IMR-90 (cell line): ENCODE results near the gene MRC2. TPM values are rescaled to one million over a fixed set of nuclear protein-coding genes. Genes with fewer than 3 reads are reported as not detected.

Experiments used
- ATAC-seq: fragments of 200-7000 bp; cut with Tn5 transposase; 2 replicates; pipeline ENCODE4 v1.9.1; 2020; ENCODE audit warnings: low read depth, mild to moderate bottlenecking, moderate library complexity
- BruUV-seq: library from RNA; stranded (reverse); fragments of 400-500 nt; replicated peaks from 2 replicates; lab custom pipeline; 2021; lab: Mats Ljungman, UMichigan
- CTCF ChIA-PET: fragments of 300-600 bp; formaldehyde crosslinking; extraction: SDS; loops from one replicate; lab custom pipeline; 2021; ENCODE audit warnings: antibody characterized with exemption; lab: Yijun Ruan, JAX
- POLR2A ChIA-PET: fragments of 300-600 bp; sonication (Branson Sonifier 250); formaldehyde crosslinking; loops from one replicate; lab custom pipeline; 2022; ENCODE audit warnings: antibody characterized with exemption; ENCODE audit not compliant: unreplicated experiment; lab: Charles Lee
- DNase-seq: peaks from one replicate; pipeline ENCODE4 v3.0.0; 2013
- H2AFZ ChIP-seq: replicated peaks from 2 replicates; pipeline ENCODE3; 2013; ENCODE audit warnings: low read length, mild to moderate bottlenecking; ENCODE audit not compliant: poor library complexity
- H2AK5ac ChIP-seq: 2 replicates; pipeline ENCODE4 v1.6.1; 2013; ENCODE audit warnings: low read depth, low read length, inconsistent platforms
- H2AK9ac ChIP-seq: replicated peaks from 2 replicates; pipeline ENCODE3; 2013; ENCODE audit warnings: mild to moderate bottlenecking, low read depth, low read length, moderate library complexity; ENCODE audit not compliant: poor library complexity
- H2BK120ac ChIP-seq: 2 replicates; pipeline ENCODE4 v1.6.1; 2013; ENCODE audit warnings: low read depth, low read length, inconsistent platforms
- H2BK15ac ChIP-seq: 3 replicates; pipeline ENCODE4 v1.6.1; 2013; ENCODE audit warnings: low read depth, low read length, inconsistent platforms
- H2BK20ac ChIP-seq: 2 replicates; pipeline ENCODE4 v1.6.1; 2013; ENCODE audit warnings: low read depth, mild to moderate bottlenecking, inconsistent platforms, low read length, moderate library complexity
- H2BK5ac ChIP-seq: 2 replicates; pipeline ENCODE4 v1.6.1; 2013; ENCODE audit warnings: mild to moderate bottlenecking, low read depth, low read length, inconsistent platforms; ENCODE audit not compliant: poor library complexity, severe bottlenecking
- H3K14ac ChIP-seq: replicated peaks from 2 replicates; pipeline ENCODE4 v1.6.1; 2013; ENCODE audit warnings: low read depth, low read length, inconsistent platforms
- H3K18ac ChIP-seq: 2 replicates; pipeline ENCODE4 v1.6.1; 2013; ENCODE audit warnings: low read depth, low read length, control low read depth
- H3K23ac ChIP-seq: 2 replicates; pipeline ENCODE4 v1.6.1; 2013; ENCODE audit warnings: low read depth, low read length, inconsistent platforms
- H3K27ac ChIP-seq: 2 replicates; pipeline ENCODE4 v1.5.1; 2013; ENCODE audit warnings: mild to moderate bottlenecking, control low read depth, low read length; ENCODE audit not compliant: insufficient read depth
- H3K27me3 ChIP-seq: 2 replicates; pipeline ENCODE4 v1.6.1; 2013; ENCODE audit warnings: low read length; ENCODE audit not compliant: control insufficient read depth, insufficient read depth
- H3K36me3 ChIP-seq: 2 replicates; pipeline ENCODE4 v1.6.1; 2013; ENCODE audit warnings: low read length, mixed read lengths; ENCODE audit not compliant: control insufficient read depth, insufficient read depth
- H3K4ac ChIP-seq: 2 replicates; pipeline ENCODE4 v1.6.1; 2013; ENCODE audit warnings: low read depth, low read length, inconsistent platforms
- H3K4me1 ChIP-seq: 2 replicates; pipeline ENCODE4 v1.6.1; 2013; ENCODE audit warnings: low read length, mixed read lengths; ENCODE audit not compliant: control insufficient read depth, insufficient read depth
- H3K4me2 ChIP-seq: 2 replicates; pipeline ENCODE4 v1.6.1; 2013; ENCODE audit warnings: low read depth, mild to moderate bottlenecking, control low read depth, low read length, moderate library complexity
- H3K4me3 ChIP-seq: 2 replicates; pipeline ENCODE4 v1.5.1; 2013; ENCODE audit warnings: low read depth, mild to moderate bottlenecking, control low read depth, low read length, moderate library complexity; ENCODE audit not compliant: insufficient read depth
- H3K56ac ChIP-seq: 2 replicates; pipeline ENCODE4 v1.6.1; 2013; ENCODE audit warnings: low read length, inconsistent platforms; ENCODE audit not compliant: insufficient read depth; ENCODE audit errors: extremely low read depth
- H3K79me1 ChIP-seq, 2 experiments: 2 replicates each; pipeline ENCODE4 v1.6.1; 2013; ENCODE audit warnings: low read length in 2 of 2, inconsistent platforms in 1 of 2, low read depth in 1 of 2
- H3K9ac ChIP-seq: 2 replicates; pipeline ENCODE4 v1.6.1; 2013; ENCODE audit warnings: low read depth, low read length, control low read depth
- H3K9me1 ChIP-seq: 2 replicates; pipeline ENCODE4 v1.6.1; 2013; ENCODE audit warnings: low read length, inconsistent platforms; ENCODE audit not compliant: insufficient read depth
- H3K9me3 ChIP-seq: 2 replicates; pipeline ENCODE4 v1.6.1; 2013; ENCODE audit warnings: low read length; ENCODE audit not compliant: control insufficient read depth, insufficient read depth
- H4K20me1 ChIP-seq: 2 replicates; pipeline ENCODE4 v1.6.1; 2013; ENCODE audit warnings: low read length, inconsistent platforms; ENCODE audit not compliant: insufficient read depth
- H4K5ac ChIP-seq: 2 replicates; pipeline ENCODE4 v1.6.1; 2013; ENCODE audit warnings: mild to moderate bottlenecking, low read depth, low read length, control low read depth
- H4K8ac ChIP-seq, 2 experiments: 2 replicates each; pipeline ENCODE4 v1.6.1; 2013; ENCODE audit warnings: low read depth in 2 of 2, low read length in 2 of 2, control low read depth in 1 of 2, inconsistent platforms in 1 of 2
- H4K91ac ChIP-seq: 2 replicates; pipeline ENCODE4 v1.6.1; 2013; ENCODE audit warnings: low read depth, low read length, inconsistent platforms; ENCODE audit not compliant: insufficient read depth
- BHLHE40 ChIP-seq: fragments of 150-350 bp; IDR thresholded peaks from 2 replicates; pipeline ENCODE4 v1.6.1; 2016; ENCODE audit warnings: mild to moderate bottlenecking, low read depth, low read length
- CEBPB ChIP-seq: IDR thresholded peaks from 2 replicates; pipeline ENCODE4 v1.6.1; 2012; ENCODE audit warnings: low read depth, low read length, improper control_type of control experiment
- CHD1 ChIP-seq: IDR thresholded peaks from 2 replicates; pipeline ENCODE4 v1.6.1; 2012; ENCODE audit warnings: low read depth, low read length, improper control_type of control experiment
- FOS ChIP-seq: fragments of 150-350 bp; IDR thresholded peaks from 2 replicates; pipeline ENCODE4 v1.6.1; 2016; ENCODE audit warnings: low read depth, low read length
- MAFK ChIP-seq: IDR thresholded peaks from 2 replicates; pipeline ENCODE4 v1.6.1; 2012; ENCODE audit warnings: low read depth, low read length, improper control_type of control experiment
- MAZ ChIP-seq: IDR thresholded peaks from 2 replicates; pipeline ENCODE4 v1.6.1; 2012; ENCODE audit warnings: low read depth, mild to moderate bottlenecking, low read length, improper control_type of control experiment, moderate library complexity, borderline replicate concordance
- MXI1 ChIP-seq: IDR thresholded peaks from 2 replicates; pipeline ENCODE4 v1.6.1; 2012; ENCODE audit warnings: low read depth, mild to moderate bottlenecking, low read length, moderate library complexity, borderline replicate concordance
- NFE2L2 ChIP-seq: fragments of 150-350 bp; IDR thresholded peaks from 2 replicates; pipeline ENCODE4 v1.6.1; 2016; ENCODE audit warnings: low read depth, mild to moderate bottlenecking, low read length
- POLR2A ChIP-seq: IDR thresholded peaks from 2 replicates; pipeline ENCODE4 v1.6.1; 2012; ENCODE audit warnings: mild to moderate bottlenecking, low read depth, low read length
- RAD21 ChIP-seq: IDR thresholded peaks from 2 replicates; pipeline ENCODE4 v1.6.1; 2012; ENCODE audit warnings: low read length, improper control_type of control experiment
- RCOR1 ChIP-seq: IDR thresholded peaks from 2 replicates; pipeline ENCODE4 v1.6.1; 2012; ENCODE audit warnings: mild to moderate bottlenecking, low read length, improper control_type of control experiment; ENCODE audit not compliant: insufficient replicate concordance
- RFX5 ChIP-seq: IDR thresholded peaks from 2 replicates; pipeline ENCODE4 v1.8.0; 2012; ENCODE audit warnings: low read depth, mild to moderate bottlenecking, low read length, moderate library complexity
- SMC3 ChIP-seq: fragments of 150-350 bp; IDR thresholded peaks from 2 replicates; pipeline ENCODE4 v1.6.1; 2016; ENCODE audit warnings: low read depth, mild to moderate bottlenecking, antibody characterized with exemption, low read length, moderate library complexity
- WGBS, 2 experiments: methylation state at CpG; one replicate each; pipeline versions ENCODE4 v1.1.5 to v1.1.7; 2013; ENCODE audit warnings: missing lambda C conversion rate in 2 of 2; ENCODE audit not compliant: insufficient read length in 1 of 2; ENCODE audit errors: extremely low coverage in 2 of 2; 5-methylcytosine and 5-hydroxymethylcytosine counted together
- dilution Hi-C: fragments of 300-500 bp; cut with HindIII; formaldehyde crosslinking; loops from one replicate; pipeline ENCODE4 v1.14.3; 2018; ENCODE audit warnings: low sequenced_read_pairs; ENCODE audit not compliant: unreplicated experiment
- in situ Hi-C: fragments of 300-500 bp; cut with MboI; formaldehyde crosslinking; loops from 3 replicates; pipeline ENCODE4 v1.14.3; 2019; ENCODE audit warnings: low sequenced_read_pairs, inconsistent platforms, mixed read lengths
- intact Hi-C: fragments of 100-400 bp; cut with micrococcal nuclease; formaldehyde crosslinking; loops from 2 replicates; pipeline ENCODE4 v1.10.0; 2022
- polyA plus RNA-seq, 3 experiments: library from polyadenylated mRNA; depleted of rRNA; stranded (reverse); fragments of >200 nt; gene quantifications; 2 replicates each; pipeline ENCODE4 v1.2.3, GENCODE V29; 2012; ENCODE audit warnings: low replicate concordance in 1 of 3
- total RNA-seq: library from RNA; depleted of rRNA; stranded (reverse); fragments of >200 nt; gene quantifications from 2 replicates; pipeline ENCODE4 v1.2.3, GENCODE V29; 2012
- TF ChIP-seq, protein P1 (sequence below): conservative IDR thresholded peaks from 2 replicates; pipeline ENCODE4 v1.5.1; 2012; ENCODE audit warnings: mild to moderate bottlenecking, low read depth, low read length, improper control_type of control experiment
- TF ChIP-seq, protein P2 (sequence below): fragments of 150-350 bp; IDR thresholded peaks from 2 replicates; pipeline ENCODE4 v1.6.1; 2016; ENCODE audit warnings: low read depth, mild to moderate bottlenecking, low read length, moderate library complexity, borderline replicate concordance
- TF ChIP-seq, protein P3 (sequence below): fragments of 150-350 bp; IDR thresholded peaks from 2 replicates; pipeline ENCODE4 v1.6.1; 2017; ENCODE audit warnings: mild to moderate bottlenecking, antibody characterized with exemption, low read length, low read depth

Gene MRC2
- total and polyA plus RNA-seq, 2 of the 4 experiments (the other 2 are of a cell fraction), result 39.3 to 137 TPM

DNA sequence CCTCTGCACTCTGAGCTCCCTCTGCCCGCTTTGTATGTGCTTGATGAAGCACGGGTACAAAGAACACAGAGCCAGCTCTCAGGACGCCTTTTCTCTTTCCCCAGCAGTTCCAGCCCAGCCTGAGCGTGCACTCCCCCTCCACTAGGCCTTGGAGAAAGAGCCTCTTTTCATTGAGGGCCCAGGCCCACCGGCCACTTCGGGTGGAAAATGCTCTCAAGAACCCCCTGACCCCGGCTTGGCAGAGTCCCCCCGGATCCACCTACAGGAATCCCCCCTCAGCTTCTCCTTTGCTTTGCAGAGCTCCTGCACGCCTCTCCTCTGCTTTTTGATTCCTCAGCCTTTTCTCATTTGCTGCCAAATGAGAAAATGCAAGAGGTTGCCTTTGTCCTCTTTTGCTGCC lies 30.2 kb downstream of the MRC2 start:
- H3K23ac ChIP-seq, result no peak overlapping the region
- H4K8ac ChIP-seq, result no peak overlapping the region
- no peaks in the 10 kb centered on the region; the same call in 1 of the 2 replicates for H3K9me3 ChIP-seq
- dilution Hi-C loops, result no loop called here
- ChIA-PET POLR2A (no interaction called here), CTCF (no interaction called here)
- peaks cover 40 to 93% of the 10 kb centered on the region in 2 experiments for H3K79me1 ChIP-seq
- H3K27ac ChIP-seq, result no peak overlapping the region
- ATAC-seq (no peak), DNase-seq (no peak)
- H2BK15ac ChIP-seq, result no peak overlapping the region
- H3K18ac ChIP-seq, result no peak overlapping the region
- H3K9ac ChIP-seq, result no peak overlapping the region
- BruUV-seq, result no TSS peak
- in situ Hi-C loops, result no loop called here
- peaks cover 20% of the 10 kb centered on the region for H3K4me1 ChIP-seq
- intact Hi-C loops, result loop anchor here (10.0 kb wide), 1 partner anchor 103 kb away; no protein-coding TSS in a partner anchor
- no peak overlapping the region for H2AFZ ChIP-seq
- no peaks in the 10 kb centered on the region for H3K27me3 ChIP-seq
- peaks cover 18% of the 10 kb centered on the region for H3K36me3 ChIP-seq
- no peak overlapping the region for H2AK5ac ChIP-seq
- WGBS, 2 experiments, result 85% methylated on average over 5 of the region's 9 CpGs; no CpG with 5 or more reads in 1 of the 2 experiments
- no peak overlapping the region for H2BK120ac ChIP-seq
- no peak overlapping the region for H2BK5ac ChIP-seq
- no peak overlapping the region for H2AK9ac ChIP-seq
- H4K20me1 ChIP-seq, result peaks cover 62% of the 10 kb centered on the region
- no peak overlapping the region for H3K14ac ChIP-seq
- TF ChIP-seq, protein P1, sequence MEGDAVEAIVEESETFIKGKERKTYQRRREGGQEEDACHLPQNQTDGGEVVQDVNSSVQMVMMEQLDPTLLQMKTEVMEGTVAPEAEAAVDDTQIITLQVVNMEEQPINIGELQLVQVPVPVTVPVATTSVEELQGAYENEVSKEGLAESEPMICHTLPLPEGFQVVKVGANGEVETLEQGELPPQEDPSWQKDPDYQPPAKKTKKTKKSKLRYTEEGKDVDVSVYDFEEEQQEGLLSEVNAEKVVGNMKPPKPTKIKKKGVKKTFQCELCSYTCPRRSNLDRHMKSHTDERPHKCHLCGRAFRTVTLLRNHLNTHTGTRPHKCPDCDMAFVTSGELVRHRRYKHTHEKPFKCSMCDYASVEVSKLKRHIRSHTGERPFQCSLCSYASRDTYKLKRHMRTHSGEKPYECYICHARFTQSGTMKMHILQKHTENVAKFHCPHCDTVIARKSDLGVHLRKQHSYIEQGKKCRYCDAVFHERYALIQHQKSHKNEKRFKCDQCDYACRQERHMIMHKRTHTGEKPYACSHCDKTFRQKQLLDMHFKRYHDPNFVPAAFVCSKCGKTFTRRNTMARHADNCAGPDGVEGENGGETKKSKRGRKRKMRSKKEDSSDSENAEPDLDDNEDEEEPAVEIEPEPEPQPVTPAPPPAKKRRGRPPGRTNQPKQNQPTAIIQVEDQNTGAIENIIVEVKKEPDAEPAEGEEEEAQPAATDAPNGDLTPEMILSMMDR, result no peak
- no peak for TF ChIP-seq NFE2L2
- TF ChIP-seq CHD1, result no peak
- no peak for TF ChIP-seq SMC3
- TF ChIP-seq MXI1, result no peak
- TF ChIP-seq RAD21, result no peak
- TF ChIP-seq RCOR1, result no peak
- TF ChIP-seq FOS, result no peak
- no peak for TF ChIP-seq RFX5
- no peak for TF ChIP-seq BHLHE40
- no peak for TF ChIP-seq POLR2A
- TF ChIP-seq, protein P2, sequence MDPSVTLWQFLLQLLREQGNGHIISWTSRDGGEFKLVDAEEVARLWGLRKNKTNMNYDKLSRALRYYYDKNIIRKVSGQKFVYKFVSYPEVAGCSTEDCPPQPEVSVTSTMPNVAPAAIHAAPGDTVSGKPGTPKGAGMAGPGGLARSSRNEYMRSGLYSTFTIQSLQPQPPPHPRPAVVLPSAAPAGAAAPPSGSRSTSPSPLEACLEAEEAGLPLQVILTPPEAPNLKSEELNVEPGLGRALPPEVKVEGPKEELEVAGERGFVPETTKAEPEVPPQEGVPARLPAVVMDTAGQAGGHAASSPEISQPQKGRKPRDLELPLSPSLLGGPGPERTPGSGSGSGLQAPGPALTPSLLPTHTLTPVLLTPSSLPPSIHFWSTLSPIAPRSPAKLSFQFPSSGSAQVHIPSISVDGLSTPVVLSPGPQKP, result no peak
- no peak for TF ChIP-seq CEBPB
- no peak for TF ChIP-seq MAFK
- TF ChIP-seq, protein P3, sequence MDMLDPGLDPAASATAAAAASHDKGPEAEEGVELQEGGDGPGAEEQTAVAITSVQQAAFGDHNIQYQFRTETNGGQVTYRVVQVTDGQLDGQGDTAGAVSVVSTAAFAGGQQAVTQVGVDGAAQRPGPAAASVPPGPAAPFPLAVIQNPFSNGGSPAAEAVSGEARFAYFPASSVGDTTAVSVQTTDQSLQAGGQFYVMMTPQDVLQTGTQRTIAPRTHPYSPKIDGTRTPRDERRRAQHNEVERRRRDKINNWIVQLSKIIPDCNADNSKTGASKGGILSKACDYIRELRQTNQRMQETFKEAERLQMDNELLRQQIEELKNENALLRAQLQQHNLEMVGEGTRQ, result no peak
- TF ChIP-seq MAZ, result no peak
- peaks cover 24% of the 10 kb centered on the region for H3K9me1 ChIP-seq
- H3K4me2 ChIP-seq, result no peak overlapping the region
- H3K4ac ChIP-seq, result no peak overlapping the region
- H3K4me3 ChIP-seq, result no peak overlapping the region
- H4K5ac ChIP-seq, result no peak overlapping the region
- no peak overlapping the region for H2BK20ac ChIP-seq
- H4K91ac ChIP-seq, result no peak overlapping the region
- no peak overlapping the region for H3K56ac ChIP-seq
